Activated CD4-positive, alpha-beta T cell treated with anti-CD3 and anti-CD28 coated beads, Interleukin-2, amount 50 U/mL, for 4 hours (primary cell): ENCODE data around the gene NUAK2.
"Not testable (repeated sequence)": the region's sequence is repeated elsewhere in the genome, so short reads cannot be mapped to it uniquely, and the experiment has no call there.

ENCODE experiments used
- DNase-seq, 2 experiments: peaks; one replicate each; pipeline ENCODE4 v3.0.0-alpha.2; 2020

The NUAK2 gene

GRCh38 chr1:205317311-205317917 is 4.1 kb downstream of the NUAK2 start:
- DNase-seq, result no peak

- no peak for DNase-seq
These were observed 5.4 kb downstream of the NUAK2 start for GRCh38 chr1:205316161-205316566.

- DNase-seq, result no peak
These were observed 6.4 kb downstream of the NUAK2 start for GRCh38 chr1:205315008-205315618.

DNA sequence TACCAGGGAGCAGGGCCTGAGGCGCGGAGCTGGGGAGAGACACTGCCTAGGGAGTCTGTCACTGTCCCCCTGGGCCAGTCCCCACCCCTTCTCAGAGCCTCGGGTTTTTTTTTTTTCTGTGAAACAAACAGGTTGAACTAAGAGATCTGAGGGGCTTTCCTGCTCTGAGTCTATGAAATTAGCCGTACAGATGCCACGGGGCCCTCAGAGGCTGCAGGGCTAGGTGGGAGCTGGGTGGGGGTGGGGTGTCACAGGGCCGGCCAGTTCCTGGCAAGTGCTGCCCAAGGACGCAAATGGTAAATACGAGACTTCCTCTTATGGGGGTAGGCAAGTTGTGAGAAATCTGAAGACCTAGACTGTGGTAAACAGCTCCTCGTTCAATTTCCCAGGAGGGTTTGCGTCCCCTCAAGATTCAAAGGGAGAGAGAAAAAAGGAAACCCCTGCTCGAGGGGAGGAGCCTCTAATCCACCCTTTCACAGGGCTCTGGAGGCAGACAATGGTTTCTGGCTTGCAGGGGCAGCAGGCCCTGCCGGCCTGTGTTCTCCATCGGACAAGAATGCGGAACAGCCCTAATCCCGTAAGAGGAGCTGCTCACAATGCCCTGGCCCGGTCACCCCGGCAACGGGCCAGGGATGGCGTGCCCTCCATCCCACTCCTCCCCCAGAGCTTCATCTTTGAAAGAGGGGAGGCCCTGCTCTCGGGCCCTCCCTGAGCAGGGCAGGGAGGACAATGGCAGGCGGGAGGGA is 7.8 kb downstream of the NUAK2 start:
- no peak for DNase-seq

DNA sequence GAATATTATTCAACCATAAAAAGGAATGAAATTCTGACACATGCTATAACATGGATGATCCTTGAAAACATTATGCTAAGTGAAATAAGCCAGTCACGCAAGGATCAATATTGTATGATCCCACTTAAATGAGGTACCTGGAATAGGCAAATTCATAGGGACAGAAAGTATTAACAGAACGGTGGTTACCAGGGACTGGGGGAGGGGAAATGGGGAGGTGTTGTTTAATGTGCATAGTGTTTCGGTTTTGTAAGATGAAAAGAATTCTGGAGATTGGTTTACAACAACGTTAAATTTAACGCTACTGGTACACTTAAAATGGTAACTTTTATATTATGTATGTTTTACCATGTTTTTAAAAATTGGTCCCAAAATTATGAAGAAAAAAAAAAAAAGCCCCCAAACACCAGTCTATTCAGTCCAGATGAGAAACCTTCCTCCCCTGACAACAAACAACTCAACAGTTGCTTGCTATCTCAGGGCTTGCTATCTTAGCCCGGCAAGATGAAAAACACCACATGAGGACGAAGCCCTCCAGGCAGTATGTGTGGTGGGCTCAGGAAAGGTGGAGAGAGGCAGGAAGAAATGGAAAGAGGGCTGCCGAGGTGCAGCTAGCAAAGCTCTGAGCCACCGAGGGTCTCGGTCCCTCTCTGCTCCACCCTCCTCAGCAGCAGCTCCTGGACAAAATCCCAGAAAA is 8.5 kb downstream of the NUAK2 start:
- DNase-seq, result no peak

DNA sequence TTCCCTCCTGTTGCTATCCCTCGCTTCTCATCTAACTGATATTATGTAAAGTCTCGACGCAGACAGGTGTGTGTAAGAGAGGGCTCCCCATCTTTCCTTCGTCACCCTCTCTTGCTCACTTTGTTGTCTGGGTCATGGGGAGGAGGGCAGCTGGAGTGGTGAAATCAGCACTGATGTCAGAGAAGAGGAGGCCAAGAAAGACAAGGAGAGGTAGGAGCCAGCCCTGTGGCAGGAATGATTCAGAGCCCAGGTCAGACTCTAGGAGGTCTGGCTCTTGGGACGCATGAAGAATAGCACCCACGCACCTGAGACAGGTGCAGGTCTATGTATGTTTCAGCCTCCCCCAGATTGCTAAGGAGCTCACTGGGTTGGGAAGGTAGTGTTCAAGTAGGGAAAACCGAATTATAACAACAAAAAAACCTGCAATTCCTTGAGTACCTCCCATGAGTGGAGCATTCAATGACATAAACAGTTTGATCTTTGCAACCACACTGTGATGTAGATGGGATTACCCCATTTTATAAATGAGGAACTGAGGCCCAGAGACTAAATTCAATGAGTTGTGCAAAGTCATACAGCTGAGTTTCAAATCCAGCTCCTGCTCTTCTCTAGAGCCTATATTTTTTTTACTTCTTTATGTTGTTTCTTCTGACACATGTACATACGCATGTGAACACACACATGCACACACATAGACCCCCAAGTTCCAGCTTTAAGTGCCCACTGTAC is 10.4 kb downstream of the NUAK2 start:
- no peak for DNase-seq

DNA sequence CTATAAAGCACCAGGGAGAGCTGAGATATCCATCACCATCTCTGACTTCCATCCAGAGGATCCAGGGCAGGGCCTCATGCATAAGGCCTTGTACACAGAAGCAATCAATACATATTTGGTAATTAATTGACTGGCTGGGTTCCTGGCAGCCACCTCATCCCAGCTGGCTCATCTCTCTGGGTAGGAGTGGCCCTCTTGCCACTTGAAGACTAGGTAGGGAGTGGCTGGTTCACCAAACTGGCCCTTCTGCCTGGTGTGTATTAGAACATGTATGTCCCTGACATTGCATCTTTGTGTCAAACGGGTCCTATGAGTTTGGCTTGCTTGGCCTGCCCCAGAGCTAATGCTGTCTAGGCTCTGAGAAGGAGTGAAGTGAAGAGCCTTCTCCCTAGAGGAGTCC is 11.8 kb downstream of the NUAK2 start:
- no peak for DNase-seq

DNA sequence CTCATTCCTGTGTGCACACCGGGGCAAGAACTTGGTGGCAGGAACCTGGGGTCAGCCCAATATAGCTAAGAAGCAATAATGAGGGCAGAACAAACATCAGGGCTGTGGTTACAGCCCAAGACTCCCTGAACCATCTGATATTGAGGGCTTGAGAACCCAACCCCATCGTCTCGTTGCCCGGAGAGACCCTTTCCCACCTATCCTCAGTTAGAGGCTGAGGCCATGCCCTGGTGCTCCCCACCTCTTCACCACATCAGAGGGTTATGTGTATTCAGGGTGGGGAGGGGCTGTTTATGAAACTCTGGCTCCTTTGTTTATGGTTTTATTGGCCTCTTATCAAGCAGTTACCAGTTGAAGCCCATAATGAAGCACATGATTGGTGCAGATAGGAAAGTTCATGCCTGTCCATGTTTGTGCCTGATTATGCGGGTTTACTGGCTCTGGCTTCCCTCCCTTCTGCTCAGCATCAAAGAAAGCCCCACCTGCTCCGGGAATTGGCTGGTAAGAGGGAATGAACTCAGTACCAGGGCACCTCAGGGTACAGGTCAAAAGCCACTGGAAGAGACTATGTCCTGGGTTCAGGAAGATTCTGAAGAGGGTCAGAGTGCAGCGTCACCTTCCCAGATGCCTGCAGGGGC is 14.5 kb downstream of the NUAK2 start:
- no peak for DNase-seq

DNA sequence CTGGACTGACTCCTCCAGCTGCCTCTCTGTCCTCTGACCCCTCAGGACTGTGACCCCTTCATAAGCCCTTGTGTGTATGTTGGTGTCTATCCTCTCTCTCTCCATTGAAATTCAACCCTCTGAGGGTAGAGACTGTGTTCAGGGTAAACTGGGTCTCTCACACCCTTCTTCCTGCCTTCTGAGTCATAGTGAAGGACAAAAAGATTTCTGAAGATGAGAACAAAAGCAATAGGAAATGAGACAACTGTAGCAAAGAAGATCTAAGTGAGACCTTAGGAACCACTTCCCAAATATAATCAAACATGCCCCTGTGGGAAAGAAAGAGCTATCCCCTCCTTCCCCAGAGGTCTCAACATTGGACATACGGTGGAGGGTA is 16.9 kb downstream of the NUAK2 start:
- DNase-seq, result no peak

- no peak for DNase-seq
These were observed 17.4 kb downstream of the NUAK2 start for GRCh38 chr1:205304046-205304694.

GRCh38 chr1:205303247-205303888 is 18.2 kb downstream of the NUAK2 start:
- no peak for DNase-seq

- no peak for DNase-seq
These were observed 19.5 kb downstream of the NUAK2 start for GRCh38 chr1:205301842-205302588.

GRCh38 chr1:205301205-205301821 is 20.2 kb downstream of the NUAK2 start:
- DNase-seq, result no peak

DNA sequence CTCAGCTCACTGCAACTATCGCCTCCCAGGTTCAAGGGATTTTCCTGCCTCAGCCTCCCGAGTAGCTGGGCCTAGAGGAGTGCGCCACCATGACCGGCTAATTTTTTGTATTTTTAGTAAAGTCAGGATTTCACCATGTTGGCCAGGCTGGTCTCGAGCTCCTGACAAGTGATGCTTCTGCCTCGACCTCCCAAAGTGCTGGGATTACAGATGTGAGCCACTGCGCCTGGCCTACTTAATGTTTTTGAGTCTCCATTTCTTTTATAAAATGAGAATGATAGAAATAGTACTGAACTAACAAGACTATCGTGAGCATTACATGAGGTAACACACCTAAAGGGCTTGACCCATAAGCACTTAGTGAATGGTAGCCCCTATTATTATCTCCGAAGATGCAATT is 21.4 kb downstream of the NUAK2 start:
- no peak for DNase-seq

GRCh38 chr1:205298191-205298994 is 23.2 kb downstream of the NUAK2 start:
- DNase-seq, result no peak

- not testable (repeated sequence) for DNase-seq
These were observed 23.9 kb downstream of the NUAK2 start for GRCh38 chr1:205297546-205298177.

- DNase-seq, result no peak
These were observed 25.4 kb downstream of the NUAK2 start for GRCh38 chr1:205296154-205296553.

DNA sequence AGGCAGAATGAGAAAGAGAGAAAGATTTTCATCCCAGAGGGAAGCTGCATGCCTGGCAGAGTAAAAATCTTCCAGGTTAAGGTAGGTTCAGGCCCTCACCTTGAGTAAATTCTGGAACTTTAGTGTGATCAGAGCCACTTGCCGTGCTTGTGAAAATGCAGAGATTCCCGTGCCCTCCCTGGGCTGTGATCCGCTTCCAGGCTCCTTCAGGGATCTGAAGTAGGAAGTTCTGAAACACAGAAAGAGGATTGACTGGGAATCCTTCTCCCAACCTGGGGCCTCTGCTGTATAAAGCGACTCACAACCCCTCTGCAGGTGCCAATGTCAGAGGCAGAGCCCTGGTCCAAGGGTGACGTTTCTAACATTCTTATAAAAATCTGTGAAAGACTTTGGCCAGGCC is 26.6 kb downstream of the NUAK2 start:
- no peak for DNase-seq
